Measurements from ENCODE around the gene MRPL12. TPM values are rescaled to one million over a fixed set of nuclear protein-coding genes. Genes with fewer than 3 reads are reported as not detected.
A peak's percentile ranks its signal among the peaks of the same experiment; 100 is the strongest.

The MRPL12 gene
- total and polyA plus RNA-seq, 2 of the 8 experiments (the other 6 are each of a cell fraction or from before 2014, with no cell fraction given), result 120 to 141 TPM

DNA sequence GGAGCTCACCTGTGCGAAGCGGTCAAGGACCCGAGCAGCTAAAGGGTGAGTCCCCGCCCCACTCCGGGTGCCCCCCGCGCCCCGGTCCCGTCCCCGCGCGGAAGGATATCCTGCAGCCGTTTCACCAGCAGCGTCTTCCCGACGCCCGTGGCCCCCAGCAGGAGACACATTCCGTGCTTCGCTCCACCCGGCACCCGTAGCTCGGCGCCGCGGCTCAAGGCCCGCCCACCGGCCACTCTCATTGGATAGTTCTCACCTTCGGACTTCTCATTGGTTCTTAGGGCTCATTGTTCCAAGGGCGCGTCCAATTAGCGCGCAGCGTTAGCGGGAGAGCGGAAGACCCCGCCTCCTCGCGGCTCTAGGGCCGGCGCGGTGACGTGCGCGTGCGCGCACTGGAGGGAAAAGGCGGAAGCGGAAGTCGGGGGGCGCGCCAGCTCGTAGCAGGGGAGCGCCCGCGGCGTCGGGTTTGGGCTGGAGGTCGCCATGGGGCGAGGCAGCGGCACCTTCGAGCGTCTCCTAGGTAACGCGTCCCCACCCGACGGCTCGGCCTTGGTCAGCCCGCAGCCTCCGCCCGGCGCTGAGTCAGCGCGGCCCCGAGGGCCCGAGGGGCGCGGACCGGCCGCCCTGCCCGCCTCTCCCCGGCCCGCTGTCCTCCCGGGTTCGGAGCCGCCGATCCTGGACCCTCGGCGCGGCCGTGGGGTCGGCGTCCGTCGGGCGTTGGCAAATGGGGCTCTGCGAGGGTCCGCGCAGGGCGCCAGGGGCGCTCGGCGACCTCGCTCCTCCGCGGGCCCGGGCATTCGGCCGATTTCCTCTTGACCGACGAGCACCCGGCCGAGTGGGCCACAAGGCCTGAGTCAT is 19.4 kb upstream of the MRPL12 start, which contains the start of the genes ARL16 and HGS (continued):
- TF ChIP-seq RBBP5 (IDR thresholded peaks at IDR 0.05; ENCODE audit: borderline replicate concordance, low read depth, low read length) (peak; percentile 66), TCF12 (IDR thresholded peaks at IDR 0.05; ENCODE audit: low read depth, low read length) (no peak), GTF2F1 (IDR thresholded peaks at IDR 0.05; ENCODE audit: borderline replicate concordance, low read depth, low read length) (no peak), TAF7 (optimal IDR thresholded peaks at IDR 0.05; ENCODE audit: borderline replicate concordance, low read depth, low read length) (no peak), PHF8 (conservative IDR thresholded peaks at IDR 0.05; ENCODE audit: low read depth, low read length) (peak; percentile 58), SIX5 (IDR thresholded peaks at IDR 0.05; ENCODE audit: low read depth, low read length) (no peak), NRF1 (IDR thresholded peaks at IDR 0.05; ENCODE audit: low read depth, low read length) (peak; percentile 72), POLR2A (IDR thresholded peaks at IDR 0.05; ENCODE audit: control extremely low read depth in 1 of 2, low read depth in 2 of 2, low read length in 2 of 2) (no peak; a peak in 1 of 3 replicates), MAFK (IDR thresholded peaks at IDR 0.05; ENCODE audit: low read depth, low read length) (no peak; the same call in 1 of the 2 replicates), KDM5A (IDR thresholded peaks at IDR 0.05; ENCODE audit: low read length) (0 out of 2 replicates have a peak, but pooled peaks have one; percentile 40), EGR1 (IDR thresholded peaks at IDR 0.05; ENCODE audit: borderline replicate concordance, low read depth, low read length) (no peak), MAX (IDR thresholded peaks at IDR 0.05) (peak; percentile 26; the same call in 1 of the 2 replicates), POLR2AphosphoS5 (IDR thresholded peaks at IDR 0.05; ENCODE audit: low read depth, low read length) (no peak; the same call in 1 of the 2 replicates), HDAC2 (IDR thresholded peaks at IDR 0.05; ENCODE audit: borderline replicate concordance in 1 of 2, low read depth in 2 of 2, low read length in 2 of 2) (no peak; a peak in 1 of 4 replicates), HDAC6 (IDR thresholded peaks at IDR 0.05; ENCODE audit: low read depth, low read length) (no peak), JUN (IDR thresholded peaks at IDR 0.05; ENCODE audit: low read depth, low read length) (no peak), ATF3 (IDR thresholded peaks at IDR 0.05; ENCODE audit: insufficient read depth, low read depth, low read length) (no peak), POU5F1 (IDR thresholded peaks at IDR 0.05; ENCODE audit: low read depth, low read length) (no peak)
